Retina (tissue), 1 donor: Measurements from ENCODE around the gene SETD1A.

Experiments used
- DNase-seq: peaks from one replicate; pipeline ENCODE4 v3.0.0-alpha.2; 2016

Gene SETD1A

DNA sequence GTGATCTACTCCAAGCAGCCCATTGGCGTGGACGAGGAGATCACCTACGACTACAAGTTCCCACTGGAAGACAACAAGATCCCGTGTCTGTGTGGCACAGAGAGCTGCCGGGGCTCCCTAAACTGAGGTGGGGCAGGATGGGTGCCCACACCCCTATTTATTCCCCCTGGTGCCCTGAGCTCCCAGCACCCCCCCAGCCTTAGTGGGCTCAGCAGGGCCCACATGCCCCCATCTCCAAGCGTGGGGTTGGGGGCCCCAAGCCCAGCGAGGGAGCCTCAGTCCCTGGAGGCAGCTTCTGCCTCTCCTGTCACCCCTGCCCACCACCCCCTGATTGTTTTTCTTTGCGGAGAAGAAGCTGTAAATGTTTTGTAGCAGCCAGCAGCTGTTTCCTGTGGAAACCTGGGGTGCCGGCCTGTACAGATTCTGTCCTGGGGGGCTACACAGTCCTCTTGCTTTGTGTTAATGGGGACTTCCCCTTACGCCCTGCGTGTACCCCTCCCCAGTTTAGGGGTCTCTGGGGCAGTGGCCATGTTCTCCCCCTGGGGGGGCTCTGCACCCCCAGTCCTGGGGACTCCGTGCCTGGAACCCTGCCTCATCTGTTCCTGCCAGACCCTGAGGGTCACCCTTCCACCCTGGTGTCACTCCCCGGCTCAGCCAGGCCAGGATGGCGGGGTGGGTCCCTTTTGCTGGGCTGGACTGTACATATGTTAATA lies 26.5 kb downstream of the SETD1A start:
- DNase-seq, result no peak

DNA sequence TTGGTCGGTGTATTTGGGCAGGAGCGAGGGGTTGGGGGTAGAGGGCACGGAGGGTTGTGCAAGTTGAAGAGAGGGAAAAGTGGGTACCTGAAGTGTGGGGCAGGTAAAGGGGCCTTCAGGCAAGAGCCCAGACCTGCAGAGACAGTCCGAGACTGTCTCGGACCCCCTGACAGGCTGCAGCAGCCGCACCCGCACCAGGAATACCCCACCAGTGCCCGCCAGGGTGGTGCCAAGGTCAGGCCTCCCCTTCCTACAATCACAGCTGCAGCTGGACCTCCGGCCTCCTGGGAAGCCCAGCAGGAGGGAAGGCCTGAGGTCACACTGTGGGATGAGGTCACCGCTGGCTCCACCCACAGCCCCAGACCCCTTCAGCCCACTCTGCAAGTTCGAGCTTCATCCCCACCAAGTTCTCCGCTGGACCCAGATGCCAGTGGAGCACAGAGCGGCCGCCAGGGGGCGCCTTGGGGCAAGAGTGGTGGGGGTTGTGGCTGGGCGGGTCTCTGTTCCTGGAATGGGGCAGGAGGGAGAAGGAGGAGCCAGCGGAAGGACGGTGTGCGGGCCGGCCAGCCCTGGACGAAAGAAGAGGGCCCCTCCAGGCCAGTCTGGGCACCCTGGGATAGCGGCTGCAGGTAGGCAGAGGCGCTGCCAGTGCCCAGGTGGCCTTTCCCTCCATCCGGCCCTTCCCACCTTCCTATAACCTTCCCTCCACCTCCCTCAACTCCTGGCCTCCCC lies 27.3 kb downstream of the SETD1A start, which contains the start of gene HSD3B7:
TSS of gene HSD3B7 (plus strand) at position 539 of the 732 bp plus-strand sequence. CDS start 452 bp downstream, outside the sequence.
- DNase-seq, result peak; percentile 87

DNA sequence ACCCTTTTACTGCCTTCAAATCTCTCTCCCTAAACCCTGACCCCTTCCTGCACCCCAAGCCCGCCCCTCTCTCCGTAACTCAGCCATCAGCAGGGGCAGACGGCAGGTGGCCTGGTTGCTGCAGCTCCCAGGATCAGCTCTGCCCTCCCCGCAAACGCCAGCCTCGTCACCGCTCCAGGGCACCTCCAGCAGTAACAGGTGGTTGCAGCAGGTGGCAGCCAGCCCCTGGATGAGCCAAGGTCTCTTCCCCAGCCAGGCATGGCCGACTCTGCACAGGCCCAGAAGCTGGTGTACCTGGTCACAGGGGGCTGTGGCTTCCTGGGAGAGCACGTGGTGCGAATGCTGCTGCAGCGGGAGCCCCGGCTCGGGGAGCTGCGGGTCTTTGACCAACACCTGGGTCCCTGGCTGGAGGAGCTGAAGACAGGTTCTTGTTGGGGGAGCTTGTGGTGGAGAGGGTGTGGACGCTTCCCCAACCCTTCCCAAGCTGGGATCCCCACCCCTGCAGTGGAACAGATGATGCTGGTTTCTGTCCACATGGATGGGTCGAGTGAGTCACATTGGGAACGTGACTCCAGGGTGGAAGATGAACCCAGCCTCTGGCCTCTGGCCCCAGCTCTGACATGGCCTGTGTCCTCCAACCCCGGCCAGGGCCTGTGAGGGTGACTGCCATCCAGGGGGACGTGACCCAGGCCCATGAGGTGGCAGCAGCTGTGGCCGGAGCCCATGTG lies 28.0 kb downstream of the SETD1A start:
- DNase-seq, result no peak

DNA sequence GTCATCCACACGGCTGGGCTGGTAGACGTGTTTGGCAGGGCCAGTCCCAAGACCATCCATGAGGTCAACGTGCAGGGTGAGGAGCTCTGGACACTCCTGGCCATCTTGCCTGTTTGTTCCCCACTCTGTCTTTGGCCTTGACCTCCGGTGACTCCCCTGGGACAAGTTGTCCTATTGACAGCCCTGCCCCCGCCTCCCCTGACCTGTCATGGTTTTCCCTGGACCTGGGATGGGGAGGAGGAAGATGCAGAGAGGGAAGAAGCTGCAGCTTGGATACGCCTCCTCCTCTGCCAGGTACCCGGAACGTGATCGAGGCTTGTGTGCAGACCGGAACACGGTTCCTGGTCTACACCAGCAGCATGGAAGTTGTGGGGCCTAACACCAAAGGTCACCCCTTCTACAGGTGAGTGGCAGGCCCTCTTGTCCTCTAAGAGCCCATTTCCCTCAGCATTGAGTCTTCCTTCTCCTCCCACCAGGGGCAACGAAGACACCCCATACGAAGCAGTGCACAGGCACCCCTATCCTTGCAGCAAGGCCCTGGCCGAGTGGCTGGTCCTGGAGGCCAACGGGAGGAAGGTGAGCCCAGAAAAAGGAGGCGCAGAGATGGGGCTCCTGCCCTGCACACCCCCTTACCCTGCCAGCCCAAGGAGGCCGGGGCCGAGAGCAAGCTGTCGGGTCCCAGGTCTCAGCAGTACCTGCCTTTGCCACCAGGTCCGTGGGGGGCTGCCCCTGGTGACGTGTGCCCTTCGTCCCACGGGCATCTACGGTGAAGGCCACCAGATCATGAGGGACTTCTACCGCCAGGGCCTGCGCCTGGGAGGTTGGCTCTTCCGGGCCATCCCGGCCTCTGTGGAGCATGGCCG lies 28.8 kb downstream of the SETD1A start:
- no peak for DNase-seq

DNA sequence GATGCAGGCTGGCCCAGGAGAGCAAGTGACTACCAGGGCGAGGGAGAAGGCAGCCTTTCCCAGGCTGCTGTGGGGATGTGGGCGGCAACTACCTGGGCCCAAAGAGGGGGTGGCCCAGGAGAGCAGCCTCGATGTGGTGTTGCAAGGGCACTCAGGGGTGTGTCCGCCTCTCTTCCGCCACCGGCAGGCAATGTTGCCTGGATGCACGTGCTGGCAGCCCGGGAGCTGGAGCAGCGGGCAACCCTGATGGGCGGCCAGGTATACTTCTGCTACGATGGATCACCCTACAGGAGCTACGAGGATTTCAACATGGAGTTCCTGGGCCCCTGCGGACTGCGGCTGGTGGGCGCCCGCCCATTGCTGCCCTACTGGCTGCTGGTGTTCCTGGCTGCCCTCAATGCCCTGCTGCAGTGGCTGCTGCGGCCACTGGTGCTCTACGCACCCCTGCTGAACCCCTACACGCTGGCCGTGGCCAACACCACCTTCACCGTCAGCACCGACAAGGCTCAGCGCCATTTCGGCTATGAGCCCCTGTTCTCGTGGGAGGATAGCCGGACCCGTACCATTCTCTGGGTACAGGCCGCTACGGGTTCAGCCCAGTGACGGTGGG lies 30.1 kb downstream of the SETD1A start:
- no peak for DNase-seq

DNA sequence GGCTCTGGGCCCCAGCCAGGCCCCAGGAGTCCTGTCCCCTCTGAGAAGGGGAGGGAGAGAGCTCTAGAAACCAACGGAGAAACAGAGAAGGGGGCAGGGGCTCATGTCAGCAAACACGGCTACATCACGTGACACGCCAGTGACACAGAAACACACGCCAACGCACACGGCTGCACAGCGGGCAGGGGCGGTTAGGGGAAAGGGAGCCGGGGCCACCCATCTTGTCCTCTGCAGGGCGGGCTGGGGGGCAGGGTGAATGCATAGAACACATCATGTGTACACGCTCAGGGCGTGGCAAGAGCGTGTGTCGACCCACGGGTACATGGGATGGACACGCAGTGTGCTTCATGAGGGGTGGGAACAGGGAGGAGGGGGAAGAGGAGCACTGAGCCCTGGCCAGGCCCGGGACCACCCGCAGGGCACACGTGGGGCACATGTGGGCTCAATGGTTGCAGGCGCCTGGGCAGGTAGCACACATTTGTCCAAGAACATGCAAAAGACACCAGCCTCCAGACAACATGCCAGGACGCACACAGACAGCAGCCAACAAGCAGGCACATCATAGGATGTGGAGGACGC lies 32.0 kb downstream of the SETD1A start:
- DNase-seq, result no peak

DNA sequence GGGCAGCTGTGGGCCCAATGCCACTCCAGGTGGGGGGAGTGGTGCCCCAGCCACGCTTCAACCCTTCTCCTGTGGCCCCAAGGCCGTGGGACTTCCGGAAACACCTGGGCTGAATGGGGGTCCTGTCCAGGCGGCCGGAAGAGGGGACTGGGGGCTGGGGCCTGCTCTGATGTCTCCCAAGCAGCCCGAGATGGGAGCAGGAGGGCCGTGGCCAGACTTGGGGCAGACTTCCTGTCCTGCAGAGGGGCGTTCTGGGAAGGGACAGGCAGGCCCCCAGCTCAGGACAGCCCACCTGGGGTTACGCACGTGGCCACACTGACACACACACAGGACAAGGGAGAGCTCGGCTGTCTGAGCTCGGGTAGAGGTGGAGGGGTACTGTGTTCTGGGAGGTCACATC lies 32.6 kb downstream of the SETD1A start:
- no peak for DNase-seq

DNA sequence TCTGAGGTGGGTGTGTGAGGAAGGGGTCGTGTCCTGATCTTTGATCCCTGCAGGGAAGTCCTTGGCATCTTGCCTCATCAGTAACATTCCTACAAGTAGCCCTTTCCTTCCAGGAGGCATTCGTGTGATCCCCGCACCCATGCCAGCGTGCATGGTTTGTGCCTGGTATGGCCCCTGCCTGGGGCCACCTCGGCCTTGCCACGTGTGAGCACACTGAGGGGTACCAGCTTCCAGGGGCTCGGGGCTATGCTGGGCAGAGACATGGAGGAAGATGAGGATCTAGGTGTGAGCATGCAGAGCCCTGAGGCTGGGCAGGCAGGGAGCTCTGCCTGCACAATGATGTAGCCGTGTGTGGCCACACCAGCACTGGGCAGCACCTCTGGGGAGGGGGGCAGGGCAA lies 33.5 kb downstream of the SETD1A start:
- DNase-seq, result no peak

DNA sequence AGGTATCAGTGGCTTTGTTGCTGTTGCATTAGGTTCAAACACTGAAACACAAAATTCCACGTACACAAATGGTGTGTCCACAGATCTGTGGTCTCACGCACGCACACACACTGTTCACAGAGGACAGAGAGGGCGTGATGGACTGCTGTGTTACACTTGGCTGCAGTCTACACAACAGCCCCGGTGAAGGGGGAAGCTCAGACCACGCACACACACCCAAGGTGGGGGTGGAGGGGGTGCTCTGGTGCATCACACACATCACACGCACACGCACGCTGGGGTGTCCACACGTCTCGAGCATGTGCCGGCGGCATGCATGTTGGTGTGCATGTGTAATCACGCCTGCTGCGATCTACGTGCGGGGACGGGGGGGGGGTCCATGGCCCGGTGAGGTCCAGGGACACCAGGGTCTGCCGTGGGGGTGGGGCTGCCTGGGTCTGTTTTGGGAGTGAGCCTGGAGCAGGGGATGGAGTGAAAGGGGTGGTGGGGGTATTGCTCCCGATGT lies 34.8 kb downstream of the SETD1A start:
- DNase-seq, result no peak

DNA sequence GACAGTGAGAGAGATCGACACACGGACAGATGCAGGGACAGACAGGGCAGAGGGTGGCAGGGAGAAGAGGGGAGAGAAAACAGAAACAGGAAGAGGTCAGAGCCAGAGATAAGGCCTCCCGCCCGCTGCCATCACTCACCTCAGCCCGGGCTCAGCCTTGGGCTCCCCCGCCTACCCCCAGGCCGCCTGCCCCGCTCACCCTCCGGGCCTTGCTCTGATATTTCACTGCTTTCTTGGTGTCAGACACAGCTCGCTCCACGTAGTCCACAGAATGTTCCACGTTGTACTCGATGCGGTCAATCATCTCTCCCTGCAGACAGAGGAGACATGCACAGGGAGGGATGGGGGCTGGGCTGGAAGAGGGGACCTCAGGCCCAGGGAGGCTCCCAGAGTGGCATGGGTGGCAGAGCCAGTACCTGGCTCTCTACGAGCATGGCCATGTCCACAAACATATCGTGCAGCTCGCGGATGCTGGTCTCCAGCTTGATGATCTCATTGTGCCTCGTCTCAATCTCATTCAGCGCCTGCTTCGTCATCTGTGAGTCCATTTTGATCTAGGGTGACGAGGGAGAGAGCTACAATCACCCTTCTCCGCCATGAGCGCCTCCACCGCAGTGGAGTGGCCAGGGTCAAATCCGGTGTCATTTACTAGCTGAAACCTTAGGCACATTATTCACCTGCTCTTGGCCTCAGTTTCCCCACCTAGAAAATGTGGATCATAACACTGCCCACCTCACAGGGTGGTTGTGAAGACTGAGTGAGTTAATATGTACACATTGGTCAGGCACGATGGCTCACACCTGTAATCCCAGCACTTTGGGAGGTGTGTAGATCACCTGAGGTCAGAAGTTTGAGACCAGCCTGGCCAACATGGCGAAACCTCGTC lies 35.6 kb downstream of the SETD1A start:
- DNase-seq, result no peak

DNA sequence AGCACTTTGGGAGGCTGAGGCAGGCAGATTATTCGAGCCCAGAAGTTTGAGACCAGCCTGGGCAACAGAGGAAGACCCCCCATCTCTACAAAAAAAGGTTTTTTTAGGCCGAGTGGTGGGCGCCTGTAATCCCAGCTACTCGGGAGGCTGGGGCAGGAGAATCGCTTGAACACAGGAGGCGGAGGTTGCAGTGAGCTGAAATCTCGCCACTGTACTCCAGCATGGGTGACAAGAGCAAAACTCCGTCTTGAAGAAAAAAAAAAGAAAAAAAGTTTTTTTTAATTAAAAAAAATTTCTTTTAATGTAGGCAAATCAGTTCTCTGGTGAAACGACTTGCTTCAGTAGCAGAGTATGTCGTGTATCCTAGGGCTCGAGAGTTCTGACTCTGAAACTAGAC lies 38.4 kb downstream of the SETD1A start:
- no peak for DNase-seq

DNA sequence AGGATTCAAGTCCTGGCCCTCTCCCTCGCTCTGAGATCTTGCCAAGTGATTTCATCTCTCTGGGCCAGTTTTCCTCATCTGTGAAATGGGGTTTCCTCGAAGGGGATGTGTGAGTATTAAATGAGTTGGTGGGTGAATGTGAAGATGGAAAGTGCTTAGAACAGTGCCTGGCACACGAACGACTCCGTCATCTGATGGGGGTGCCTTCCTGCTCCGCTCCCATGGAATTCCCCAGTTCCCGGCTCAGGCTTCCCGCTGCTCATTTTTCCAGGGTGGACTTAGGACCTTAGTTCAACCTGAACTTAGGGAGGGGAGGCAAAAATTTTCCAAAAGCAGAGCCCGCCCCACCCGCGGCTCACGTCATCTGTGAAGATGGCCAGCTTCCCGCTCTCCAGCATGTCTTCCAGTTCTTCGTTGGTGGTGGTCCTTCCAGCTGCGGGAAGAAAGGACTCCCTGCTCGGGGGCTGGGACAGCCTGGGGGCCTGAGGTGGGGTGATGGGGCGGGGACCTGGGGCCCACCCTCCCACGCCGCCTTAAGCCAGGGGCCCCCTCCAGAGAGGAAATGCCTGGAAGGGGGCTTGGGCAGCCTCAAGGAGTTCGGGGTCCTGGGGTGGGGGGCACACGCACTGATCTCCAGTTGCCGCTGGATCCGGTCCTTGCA lies 38.9 kb downstream of the SETD1A start:
- DNase-seq, result no peak

DNA sequence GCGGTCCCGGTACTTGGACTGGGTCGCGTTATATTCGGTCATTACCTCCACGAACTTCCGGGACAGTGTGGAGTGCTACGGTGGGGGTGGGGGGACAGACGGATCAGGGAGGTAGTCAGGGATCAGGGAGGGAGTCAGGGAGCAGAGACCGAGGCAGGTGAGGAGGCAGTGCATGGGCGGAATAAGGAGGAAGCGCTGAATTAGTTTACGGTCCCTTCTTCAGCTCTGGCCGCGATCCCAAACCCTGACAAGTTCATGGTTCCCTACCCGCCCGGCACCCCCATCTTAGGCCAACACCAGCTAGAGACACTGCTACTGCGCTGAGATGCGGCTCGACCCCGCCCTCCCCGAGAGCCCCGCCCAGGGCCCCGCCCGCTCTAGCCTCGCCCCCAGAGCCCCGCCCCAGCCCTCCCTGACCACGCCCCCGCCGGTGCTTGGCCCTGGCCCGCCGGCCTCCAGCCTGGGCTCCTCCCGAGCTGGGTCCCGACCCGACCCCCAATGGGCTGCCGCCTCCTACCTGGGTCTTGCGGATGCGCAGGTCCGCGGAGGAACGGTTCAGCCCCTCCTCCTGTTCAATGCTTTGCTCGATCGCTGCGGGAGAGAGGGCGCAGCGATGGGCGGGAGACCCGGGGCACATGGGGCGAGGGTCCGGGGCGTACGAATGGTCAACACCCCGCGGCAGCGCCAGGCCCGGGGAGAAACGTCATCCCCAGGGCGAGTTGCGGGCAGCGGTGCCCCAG lies 39.6 kb downstream of the SETD1A start:
- DNase-seq, result peak; percentile 58

DNA sequence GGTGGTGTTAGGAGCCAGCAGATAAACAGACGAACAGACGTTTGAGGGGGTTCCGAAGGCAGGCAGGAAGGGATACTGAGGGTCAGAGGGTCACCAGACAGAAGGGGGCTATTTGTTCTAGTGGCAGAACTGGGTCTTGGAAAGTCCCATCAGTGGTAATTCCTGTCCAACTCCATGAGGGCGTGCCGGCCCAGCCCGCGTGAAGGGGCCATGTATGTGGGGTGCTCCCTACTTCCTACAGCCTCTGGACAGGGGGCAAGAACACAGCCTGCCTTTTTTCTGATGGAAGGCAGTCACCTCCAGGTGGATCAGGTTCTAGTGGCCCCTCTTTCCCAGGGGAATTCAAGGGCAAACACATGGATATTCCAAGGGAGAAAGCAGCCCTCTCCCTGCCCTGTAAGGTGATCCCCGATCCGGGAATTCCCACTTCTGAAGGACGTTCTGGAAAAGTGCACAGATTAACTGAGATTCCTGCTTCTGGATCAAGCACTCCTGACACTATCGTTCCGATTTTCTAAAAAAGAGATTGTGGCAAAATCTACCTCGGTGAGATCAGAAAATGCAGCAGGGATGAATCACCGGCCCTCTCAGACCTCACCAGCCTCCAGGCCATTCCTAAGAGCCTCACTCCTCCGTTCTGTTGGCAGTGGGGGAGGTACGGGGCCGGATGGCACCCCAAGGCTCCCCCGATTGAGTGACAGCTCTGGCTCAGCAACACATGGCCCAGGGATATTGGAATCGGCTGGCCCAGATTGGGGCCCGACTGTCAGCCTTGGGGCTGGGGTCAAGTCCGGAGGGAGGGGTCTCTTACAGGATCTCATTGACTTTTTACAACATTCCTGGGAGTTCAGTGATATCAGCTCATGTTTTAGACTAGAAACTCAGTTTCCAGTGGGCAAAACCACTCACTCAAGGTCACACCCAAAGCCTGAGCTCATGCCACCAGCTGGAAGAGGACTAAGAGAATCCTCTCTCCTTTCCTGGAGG lies 40.5 kb downstream of the SETD1A start:
- no peak for DNase-seq

DNA sequence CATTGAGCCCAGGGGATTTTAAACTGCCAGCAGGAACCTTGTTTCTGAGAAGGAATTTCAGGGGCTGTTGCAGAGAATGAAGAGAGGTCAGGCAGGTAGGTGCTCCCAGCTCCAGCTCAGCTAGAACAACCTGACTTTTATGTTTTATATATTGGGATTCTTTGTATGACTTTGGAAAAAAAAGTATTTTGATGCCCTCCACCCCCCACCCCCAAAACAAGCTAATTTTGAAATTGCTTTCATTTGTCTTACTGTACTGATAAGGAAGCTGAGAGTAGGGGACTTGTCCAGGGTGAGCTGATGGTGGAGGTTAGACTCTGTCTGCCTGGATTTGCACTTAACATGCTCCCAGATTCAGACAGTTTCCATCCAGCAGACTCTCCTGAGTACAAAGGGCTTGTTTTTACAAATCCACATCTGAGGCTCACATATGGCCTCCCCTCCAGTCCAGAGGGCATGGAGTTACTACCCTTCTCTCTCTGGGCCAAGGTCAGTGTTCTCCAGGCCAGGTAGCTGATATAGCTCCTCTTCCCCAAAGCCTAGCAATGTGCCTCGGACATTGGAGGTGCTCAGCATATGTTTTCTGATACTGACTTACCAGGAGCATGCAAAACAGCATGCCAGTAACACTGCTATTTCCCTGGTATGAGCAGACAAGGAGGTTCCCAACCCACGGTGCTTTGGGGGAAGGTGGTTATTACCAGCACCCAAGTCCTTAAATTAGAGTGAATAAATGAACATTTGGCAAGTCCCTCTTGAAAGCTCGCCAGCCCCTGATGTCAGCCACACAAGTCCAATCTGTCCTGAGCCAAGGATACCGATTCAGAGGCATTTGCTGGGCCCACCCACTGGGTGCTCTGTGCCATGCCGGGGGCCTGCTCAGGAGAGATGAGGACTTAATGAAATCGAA lies 41.6 kb downstream of the SETD1A start:
- DNase-seq, result no peak

DNA sequence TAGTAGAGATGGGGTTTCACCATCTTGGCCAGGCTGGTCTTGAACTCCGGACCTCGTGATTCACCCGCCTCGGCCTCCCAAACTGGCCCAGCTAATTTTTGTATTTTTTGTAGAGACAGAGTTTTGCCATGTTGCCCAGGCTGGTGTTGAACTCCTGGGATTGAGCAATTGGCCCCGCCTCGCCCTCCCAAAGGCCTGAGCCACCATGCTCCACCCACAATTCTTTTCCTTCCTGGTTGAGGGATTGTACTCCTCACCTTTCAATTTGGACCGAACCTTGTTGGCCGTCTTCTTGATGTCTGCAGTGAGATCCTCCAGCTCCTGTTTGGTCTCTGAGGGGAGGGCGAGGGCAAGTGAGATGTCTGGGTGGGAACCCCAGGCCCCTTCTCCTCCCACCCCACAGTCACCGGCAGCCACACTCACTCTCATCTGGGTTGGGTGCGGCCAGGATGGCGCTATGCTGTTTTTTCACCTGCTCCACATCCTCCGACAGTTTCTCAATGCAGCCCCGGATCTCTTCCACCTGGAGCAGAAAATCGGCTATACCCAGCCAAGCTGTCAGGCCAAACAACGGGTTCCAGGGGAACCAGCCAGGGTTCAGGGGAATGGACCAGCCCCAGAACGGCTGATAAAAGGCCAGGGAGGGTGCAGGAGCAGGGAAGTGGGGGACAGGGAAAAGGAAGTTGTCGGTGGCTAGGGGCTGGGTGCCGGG lies 43.3 kb downstream of the SETD1A start:
- DNase-seq, result no peak
